Activated naive CD4-positive, alpha-beta T cell treated with Interleukin-2 at 50 U/mL for 16 hours (primary cell): ENCODE results near the gene GABRB3.
"Not testable (repeated sequence)": the region's sequence is repeated elsewhere in the genome, so short reads cannot be mapped to it uniquely, and the experiment has no call there.

Experiments used
- DNase-seq: peaks from one replicate; pipeline ENCODE4 v3.0.0-alpha.2; 2020

GABRB3 gene

DNA sequence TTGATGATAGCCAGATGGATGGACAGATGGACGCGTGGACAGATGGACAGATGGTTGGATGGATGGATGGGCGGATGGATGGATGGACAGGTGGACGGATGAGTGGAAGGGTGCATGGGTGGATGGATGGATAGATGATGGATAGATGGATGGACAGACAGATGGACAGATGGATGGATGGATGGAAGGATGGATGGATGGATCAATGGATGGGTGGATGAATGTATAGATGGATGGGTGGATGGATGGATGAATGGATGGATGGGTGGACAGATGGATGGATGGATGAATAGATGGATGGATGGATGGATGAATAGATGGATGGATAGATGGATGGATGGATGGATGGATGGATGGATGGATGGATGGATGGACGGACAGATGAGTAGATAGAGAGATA lies 40.9 kb downstream of the GABRB3 start:
- DNase-seq = no peak

DNA sequence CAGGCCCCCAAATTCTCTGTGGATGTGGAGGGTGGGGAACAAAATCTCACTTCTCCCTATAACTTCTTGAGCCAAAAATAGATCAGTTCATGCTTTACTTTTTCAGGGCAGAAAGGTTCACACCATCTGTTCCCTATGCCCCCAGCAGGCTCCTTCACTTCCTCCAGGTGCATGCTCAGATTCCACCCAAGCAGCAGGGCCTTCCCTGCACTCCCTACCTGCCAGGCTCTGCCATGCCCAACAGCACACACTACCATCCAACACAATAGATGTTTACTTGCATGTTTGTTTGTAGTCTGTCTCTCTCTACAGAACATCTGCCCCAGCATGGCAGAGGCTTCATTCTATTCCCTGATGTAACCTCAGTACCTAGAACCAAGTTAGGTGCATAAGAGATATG lies 43.3 kb downstream of the GABRB3 start:
- no peak for DNase-seq

DNA sequence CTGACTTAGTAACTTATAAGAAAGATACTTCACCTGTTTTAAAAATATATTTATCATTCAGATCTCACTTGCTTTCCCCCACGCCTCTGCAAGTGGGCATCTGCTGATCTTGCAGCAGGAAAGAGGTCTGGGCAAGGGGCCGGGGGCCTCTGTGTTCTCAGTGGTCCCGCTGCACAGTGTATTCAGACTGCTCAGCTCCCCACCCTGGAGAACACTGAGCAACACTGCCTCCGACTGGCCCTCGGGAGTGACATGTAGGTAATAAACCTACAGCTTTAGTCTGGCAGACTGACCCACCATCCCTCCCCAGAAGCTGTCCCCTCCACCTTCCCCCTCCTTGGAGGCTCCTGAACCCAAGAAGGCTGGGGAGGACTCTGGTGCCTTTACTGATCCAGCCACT lies 43.8 kb downstream of the GABRB3 start:
- no peak for DNase-seq

DNA sequence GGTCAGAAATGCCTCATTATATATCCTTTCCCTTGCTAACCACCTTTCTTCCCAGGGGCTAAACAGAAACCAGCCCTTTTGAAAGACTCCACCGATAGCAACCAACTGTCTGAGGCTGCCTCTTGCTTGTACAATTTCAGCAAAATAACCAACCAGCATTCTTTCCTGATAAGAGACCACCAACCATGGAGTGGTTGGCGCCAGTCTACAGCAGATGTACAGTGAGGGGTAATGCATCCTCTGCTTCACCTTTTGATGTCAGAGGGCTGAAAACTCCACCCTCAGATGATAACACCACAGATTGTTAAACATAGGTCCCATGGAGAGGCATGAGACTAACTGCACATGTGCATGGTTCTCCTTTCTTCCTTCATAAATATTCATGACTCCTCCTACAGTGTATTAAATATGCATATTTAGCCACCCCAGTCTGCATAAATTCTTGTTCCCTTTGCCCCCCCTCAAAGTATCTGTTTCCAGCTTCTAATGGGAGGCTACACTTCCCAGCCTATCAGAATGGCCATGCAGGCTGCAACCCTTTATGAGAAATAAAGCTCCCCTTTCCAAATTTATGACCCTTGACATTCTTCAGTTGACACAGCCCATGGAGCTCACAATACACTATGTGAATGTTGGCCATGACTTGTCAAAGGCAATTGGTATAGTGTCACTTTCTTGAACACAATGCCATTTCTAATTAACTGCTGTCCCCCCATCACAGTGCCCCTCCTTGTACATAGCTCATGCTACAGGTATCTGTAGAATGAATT lies 48.3 kb downstream of the GABRB3 start:
- DNase-seq = no peak

DNA sequence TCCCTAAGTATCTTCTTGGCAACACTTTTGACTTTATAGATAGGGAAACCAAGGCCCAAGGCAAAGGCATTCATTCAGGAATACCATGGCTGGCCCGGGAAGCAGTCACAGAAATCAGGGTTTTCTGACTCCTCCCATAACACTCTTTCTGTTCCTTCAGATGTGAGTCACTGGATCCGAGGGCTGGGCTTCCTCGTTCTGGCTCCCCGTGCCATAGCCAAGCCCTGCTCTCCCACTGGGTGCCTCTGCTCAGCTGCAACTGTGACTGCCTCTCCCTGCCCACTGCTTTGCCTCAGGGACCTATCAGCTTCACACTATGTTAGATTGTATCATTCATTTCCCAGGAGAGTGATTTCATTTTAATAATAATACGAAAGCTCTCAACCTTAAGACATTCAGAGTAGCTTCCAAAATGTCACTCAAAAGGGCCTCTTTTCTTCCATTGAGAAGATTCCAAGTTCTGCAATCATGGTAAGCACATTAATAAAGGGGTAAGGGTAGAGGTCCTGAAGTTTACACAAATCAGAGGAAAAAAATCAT lies 50.2 kb downstream of the GABRB3 start:
- DNase-seq = no peak

DNA sequence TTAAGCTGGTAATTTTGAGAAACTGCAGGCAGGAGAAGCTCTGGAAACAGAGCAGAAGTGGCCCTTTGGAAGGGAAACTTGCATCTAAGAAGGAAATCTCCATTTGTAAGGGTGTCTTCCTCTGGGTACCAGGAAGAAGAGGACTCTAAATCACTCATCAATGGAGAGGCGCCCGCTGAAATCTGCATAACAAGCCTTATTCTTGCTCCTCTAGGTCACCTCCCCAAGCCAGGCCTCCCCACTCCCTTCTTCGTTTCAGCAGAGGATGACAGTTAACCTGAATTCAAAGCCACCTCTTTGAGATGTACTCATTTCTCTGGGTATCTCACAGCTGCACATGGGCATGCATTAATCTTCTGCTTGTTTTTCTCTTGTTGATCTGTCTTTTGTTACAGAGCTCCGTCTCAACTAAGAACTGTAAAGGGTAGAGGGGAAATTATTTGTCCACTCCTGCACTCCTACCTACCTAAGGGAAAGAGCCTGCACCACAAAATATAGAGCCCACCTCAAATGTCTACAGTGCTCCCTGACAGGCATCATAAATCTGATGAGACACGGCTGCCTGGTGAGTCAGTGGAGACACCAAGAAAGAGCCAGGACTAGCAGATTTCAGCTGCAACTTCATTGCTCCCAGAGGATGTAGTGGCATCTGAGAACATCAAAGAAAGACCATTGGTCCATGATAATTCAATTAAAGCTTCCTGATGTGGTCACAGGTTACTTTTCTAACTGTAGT lies 51.5 kb downstream of the GABRB3 start:
- no peak for DNase-seq

DNA sequence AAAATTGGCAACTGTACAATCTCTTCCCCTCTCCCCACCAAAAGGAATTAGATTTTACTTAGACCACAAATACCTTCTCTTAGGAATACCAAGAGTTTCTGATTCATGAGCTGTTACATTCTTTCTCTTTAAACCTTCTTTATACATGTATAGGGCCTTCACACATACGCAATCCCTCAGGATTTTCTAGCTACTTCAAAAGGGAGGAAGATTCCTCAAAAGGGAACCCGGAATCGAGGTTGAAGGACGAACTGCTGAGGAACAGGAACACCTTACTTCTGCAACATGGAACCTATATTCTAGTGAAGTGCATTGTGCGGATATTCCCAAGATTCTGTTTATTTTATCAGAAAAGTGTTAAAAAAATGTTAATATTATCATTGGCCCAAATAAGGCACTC lies 52.3 kb downstream of the GABRB3 start:
- no peak for DNase-seq

DNA sequence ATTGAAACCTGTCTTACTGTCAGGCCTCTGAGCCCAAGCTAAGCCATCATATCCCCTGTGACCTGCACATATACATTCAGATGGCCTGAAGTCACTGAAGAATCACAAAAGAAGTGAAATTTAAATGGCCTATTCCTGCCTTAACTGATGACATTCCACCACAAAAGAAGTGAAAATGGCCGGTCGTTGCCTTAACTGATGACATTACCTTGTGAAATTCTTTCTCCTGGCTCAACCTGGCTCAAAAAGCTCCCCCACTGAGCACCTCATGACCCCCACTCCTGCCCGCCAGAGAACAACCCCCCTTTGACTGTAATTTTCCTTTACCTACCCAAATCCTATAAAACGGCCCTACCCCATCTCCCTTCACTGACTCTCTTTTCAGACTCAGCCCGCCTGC lies 53.0 kb downstream of the GABRB3 start:
- not testable (repeated sequence) for DNase-seq

DNA sequence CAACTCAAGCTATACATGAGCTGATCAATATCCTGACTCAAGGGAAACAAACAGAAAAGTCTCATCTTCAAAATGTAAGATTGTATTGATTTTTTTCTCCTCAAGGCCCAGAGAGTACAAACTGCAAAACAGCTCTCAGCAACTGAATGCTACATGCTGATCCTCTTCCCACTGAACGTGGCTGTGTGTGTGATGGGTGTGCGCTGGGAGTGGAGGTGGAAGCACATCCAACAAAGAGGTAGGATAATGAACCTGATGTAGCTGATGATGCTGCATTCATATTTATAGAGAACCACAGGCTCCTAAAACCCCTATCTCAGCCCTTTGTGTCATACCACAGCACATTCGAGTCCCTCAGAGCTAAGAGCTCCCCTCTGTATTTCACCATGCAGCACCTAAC lies 56.8 kb downstream of the GABRB3 start:
- no peak for DNase-seq

DNA sequence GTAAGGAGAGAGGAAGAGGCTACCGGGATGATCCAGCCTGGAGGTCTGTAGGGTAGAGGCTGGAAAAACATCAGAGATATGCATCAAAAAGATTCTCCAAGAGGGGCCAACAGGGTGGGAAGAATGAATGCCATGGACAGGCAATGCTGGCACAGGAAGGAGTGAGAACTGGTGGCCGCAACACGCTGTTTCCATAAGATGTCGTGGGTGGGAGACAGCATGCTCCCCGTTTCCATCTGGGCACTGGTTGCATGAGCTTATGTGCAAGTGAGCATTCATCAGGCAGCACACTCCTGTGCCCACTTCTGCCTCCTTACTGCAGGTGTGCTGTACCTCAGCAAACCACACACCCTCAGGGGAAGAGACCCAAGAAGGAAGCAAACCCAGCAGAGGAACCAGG lies 59.4 kb downstream of the GABRB3 start:
- no peak for DNase-seq

DNA sequence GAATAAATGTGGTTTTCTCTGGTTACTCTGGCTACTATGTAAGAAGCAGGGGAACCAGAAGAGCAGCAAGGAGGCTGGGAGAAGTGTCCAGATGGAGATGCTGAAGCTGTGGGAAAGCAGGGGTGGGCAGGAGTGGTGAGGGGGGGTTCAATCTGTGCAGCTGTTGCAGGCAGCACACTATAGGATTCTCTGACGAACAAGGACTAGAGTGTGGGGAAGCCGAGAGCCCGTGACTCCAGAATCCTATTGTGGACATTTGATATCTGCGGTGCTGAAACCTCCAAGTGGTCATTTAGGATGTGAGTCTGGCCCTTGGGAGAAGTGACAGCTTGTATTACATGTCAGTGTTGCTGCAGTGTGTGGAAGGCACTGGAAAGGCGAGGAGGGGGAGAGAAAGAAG lies 60.5 kb downstream of the GABRB3 start:
- no peak for DNase-seq

DNA sequence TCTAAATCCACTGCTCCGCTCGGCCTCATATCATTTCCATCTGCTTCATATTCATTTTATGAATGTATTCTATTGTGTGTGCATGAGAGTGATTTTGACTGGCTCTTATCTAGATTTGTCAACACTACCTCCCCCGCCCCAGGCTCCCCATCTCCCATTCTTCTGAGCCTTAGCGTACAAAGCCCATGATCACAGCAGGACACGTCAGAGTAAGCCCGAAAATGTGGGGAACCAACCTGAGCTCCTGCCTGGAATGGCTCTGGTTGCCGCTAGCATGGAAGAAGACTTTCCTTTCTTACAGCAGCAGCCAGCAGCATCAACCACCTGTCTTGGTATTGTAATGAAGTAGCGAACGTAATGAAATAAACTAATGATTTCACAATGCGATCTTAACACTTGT lies 61.4 kb downstream of the GABRB3 start:
- no peak for DNase-seq

DNA sequence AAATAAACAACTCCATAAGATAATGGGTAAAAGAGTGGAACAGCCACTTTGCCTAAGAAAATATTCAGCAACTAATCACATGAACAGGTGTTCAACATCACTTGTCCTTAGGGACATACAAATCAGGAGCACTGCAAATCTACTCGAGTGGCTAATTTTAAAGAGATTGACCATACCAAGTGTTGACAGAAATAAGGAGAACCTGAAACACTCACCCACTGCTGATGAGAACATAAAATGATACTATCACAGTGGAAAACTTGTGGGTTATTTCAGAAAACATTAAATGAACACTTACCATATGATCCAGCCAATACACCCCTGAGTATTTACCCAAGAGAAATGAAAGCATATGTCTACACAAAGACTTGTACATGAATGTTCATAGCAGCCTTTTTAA lies 70.5 kb downstream of the GABRB3 start:
- DNase-seq = no peak

DNA sequence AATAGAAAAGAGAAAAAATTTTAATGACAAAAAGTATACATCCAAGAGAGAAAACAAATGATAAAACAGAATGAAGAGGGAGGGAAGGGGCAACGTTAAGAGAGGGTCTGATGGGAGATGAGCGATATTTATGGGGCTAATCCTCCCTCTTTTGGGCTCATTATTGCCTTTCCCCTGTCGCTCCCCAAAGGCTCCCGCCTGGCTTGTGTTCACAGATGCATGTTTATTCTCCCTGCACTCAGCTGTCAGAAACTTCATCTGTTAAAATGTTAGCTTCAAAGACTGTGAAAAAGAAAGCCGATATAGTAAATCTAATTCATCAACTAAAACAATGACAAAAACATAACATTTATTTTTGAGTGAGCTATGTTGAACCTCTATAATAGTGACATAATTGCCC lies 74.3 kb downstream of the GABRB3 start:
- DNase-seq = no peak

DNA sequence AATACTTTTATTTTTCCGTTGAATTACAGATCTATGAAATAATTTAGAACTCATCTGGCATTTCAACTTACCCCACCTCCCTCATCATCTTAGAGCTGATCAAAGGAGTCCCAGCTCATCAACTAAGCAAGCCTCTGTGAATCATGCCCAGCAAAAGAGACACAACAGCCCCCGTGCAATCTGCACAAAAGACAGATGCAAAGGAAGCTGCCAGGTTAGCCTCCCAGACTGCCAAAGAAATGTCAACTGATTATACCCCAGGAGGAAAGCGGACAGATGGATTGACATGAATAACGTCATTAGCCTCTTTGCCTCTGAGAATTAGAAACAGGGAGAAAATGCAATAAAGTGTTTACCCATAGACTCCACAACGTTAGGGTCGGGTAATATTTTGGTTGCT lies 75.0 kb downstream of the GABRB3 start:
- DNase-seq = no peak

DNA sequence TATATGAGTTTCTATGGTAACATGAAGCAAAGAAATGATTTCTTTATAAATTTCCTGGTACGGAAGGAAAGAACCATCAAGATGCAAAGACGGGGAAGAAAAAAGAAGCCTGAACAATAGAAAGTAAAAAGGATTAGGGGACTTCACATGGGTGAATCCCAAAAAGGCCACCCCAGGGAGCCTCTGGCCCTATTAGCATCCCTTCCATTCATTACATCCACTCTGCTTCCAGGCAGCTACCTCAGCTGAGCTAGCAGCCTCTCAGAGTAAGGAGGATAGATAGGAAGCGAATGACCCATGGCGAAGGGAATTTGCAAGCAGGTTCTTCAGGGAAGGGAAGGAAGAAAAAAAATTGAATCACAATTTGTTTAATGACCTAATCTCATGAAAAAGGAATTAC lies 81.6 kb downstream of the GABRB3 start:
- no peak for DNase-seq

DNA sequence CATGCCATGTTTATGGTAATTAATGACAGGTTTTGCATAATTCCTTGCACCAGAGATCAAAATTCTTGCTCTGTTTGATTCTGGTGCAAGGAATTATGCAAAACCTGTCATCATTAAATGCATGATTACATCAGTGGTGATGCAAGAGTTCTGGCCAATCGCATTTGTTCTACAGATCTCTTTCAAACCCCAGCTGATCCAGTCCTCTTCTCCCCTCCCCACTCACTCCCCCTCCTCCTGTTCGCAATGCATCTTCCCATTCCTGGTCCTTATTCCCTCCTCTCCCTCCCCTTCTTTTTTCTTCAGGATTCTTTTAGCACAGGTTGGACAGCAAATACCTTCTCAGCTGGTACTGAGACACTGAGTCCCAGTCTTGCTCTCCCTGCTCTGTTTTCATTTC lies 82.1 kb downstream of the GABRB3 start:
- no peak for DNase-seq

DNA sequence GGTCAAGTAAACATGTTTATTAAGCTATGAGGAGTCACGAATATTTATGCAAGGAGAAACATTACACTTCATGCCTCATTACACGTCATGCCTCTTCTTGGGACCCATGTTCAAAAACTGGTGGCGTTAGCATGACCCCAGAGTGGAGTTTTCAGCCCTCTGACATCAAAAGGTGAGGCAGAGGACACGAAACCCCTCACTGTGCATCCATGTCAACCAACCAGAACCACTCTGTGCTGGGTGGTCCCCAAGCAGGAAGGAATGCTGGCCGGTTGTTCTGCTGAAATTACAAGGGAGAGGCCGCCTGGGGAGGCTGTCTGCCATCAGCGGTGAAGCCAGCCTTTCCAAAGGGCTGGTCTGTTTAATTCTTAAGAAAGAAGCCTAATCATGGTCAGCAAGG lies 83.4 kb downstream of the GABRB3 start:
- no peak for DNase-seq

DNA sequence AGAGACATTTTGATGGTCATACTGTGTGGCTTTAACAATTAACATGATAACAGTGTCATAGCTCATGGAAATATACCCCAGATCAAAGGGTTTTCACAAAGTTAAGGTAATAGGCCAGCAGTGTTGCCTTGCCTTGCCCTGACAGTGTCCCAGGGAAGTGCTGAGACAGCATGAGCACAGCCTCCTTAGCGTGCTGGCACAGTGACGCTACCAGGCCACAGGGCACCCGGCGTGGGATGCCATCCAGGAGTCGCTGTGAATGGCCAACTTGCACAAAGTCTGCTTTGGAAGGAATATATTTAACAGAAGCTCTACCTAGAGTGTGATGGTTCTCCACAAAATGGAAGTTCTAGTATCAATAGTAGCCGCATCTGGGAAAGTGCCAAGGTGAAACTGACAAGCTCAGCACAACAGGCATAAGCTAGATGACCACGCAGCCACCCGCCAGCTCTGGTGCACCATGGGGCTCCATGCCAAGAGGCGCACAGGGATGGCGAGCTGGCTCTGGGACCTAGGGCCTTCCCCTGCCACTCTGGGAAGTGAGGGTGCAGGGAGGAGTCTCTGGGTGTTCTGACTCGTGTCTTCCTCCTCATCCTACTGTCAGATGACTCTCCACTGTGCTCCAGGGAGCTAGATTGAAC lies 86.2 kb downstream of the GABRB3 start:
- no peak for DNase-seq

DNA sequence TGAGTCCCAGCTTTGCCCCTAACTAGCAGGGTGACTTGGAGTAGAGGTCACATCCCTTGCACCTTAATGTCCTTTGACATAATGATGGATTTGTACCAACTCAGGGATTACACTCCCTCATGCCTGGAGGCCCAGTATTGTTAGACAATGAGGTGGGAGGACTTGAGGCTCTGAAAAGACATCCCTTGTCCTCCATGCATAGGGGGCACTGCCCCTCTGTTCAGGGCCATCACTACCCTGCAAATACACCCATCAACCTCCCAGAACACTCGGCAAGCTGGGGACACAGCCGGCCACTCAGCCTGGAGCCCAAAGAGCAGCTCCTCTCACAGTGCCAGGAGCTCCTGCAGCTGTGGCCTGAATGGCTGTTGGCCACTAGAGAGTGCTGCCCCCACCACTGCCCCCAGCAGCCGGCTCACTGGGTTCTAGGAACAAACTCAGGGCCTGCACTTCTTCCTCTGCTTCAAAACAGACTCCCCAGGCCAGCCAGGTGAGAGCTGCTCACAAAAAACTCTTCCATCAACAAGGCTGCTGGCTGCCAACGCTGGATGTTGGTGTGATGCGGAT lies 90.2 kb downstream of the GABRB3 start:
- no peak for DNase-seq

DNA sequence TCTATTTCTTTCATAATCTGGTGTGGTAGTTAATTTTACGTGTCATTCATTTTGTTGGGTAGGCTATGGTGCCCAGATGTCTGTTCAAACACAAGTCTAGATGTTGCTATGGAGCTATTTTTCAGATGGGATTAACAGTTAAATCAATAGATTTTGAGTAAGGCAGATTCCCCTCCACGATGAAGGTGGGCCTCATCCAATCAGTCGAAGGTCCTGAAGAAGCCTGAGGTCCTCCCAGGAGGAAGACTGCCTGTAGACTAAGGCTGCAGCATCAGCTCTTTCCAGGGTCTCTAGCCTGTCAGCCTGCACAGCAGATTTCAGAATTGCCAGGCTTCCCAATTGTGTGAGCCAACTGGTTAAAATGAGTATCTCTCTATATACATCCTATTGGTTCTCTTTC lies 92.9 kb downstream of the GABRB3 start:
- no peak for DNase-seq

DNA sequence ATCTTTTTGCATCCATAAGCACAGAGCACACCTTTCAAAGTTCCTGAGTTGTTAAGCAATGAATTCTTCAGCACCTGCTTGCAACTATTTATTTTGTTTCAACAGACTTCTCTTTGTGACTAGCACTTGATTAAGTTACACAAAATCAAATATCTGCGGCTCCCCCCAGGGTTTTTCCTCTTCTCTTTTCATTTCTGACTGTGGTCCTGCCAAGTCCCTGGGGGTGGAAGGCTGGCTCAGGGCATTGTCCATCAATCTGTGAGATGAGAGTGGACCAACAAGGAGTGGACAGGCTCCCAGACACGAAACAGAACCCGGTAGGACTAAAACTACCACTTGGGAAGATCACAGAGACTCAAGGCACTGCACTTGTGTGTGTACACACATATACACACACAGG lies 96.8 kb downstream of the GABRB3 start:
- no peak for DNase-seq

DNA sequence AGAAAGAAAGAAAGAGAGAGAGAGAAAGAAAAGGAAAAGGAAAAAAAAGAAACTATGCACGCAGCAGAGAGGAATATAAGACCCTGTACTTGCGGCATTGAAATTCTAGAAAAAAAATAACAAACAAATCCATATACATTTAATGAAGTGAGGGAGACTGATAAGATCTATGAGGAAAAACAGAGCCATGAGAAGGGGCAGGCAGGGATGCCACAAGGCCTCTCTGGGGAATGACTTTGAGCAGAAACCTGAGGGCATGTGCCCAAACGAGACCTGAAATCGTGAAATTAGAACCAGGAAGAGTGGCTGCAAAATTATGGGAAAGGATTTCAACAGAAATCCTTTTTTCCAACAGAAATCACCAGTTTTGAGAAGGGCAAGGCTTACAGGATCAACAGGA lies 98.4 kb downstream of the GABRB3 start:
- no peak for DNase-seq

DNA sequence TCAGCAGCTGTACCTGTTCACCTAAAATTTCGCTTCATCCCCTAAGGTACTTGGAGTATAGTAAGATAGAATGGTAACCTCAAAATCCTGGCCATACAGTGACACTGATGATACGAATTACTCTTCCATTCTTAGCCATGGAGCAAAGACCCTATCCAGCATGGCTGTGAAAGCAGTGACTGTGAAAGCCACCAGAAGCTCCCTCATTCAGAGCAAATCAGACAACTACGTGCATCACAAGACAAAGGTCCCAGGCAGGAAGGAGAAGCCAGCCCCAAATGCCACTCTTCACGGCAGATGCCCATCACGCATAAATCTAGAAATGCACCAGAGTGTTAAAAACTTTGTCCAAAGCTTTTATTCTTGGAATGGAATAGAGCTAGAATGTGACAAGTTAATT lies 99.4 kb downstream of the GABRB3 start:
- DNase-seq = no peak
